Measurements from ENCODE around the gene SEC22C.
A peak's percentile ranks its signal among the peaks of the same experiment; 100 is the strongest.
"Not testable (repeated sequence)": the region's sequence is repeated elsewhere in the genome, so short reads cannot be mapped to it uniquely, and the experiment has no call there.

SEC22C gene

DNA sequence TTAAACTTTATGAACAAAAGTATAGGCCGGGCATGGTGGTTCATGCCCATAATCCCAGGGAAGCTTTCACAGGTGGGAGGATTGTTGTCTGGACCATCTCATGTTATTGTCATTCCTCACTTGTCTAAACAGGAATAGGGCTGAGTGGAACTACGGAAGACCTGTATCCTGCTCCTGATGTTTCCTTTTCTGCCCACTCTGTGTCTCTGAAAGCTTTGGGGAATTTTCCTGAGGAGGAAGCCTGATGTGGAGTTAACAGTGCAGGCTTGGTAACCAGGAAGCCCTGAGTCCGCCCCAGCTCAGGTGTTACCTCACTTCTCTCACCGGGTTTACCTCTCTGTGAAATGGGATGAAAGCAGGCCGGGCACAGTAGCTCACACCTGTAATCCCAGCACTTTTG lies 6.9 kb upstream of the SEC22C start:
- Histone ChIP-seq H3K27ac (peak overlapping the region in 1 of 21 experiments; percentile 53), H3K4me3 (no peak overlapping the region)

- Histone ChIP-seq H3K27ac (peak overlapping the region in 19 of 21 experiments; percentile 45 to 96 (median 87)), H3K4me3 (peak overlapping the region; percentile 63 to 94 (median 76))
Observed at GRCh38 chr3:42582474-42583070, 805 bp upstream of the SEC22C start.

GRCh38 chr3:42581400-42581708 lies 413 bp downstream of the SEC22C start:
- Histone ChIP-seq H3K27ac (peak overlapping the region; percentile 44 to 96 (median 85)), H3K4me3 (peak overlapping the region; percentile 63 to 94 (median 76))

GRCh38 chr3:42579346-42579745 lies 2.4 kb downstream of the SEC22C start:
- H3K27ac ChIP-seq, H3K4me3 ChIP-seq: not testable (repeated sequence)

- Histone ChIP-seq H3K4me3 (no peak overlapping the region), H3K27ac (no peak overlapping the region)
Observed at GRCh38 chr3:42578054-42578453, 3.7 kb downstream of the SEC22C start.

DNA sequence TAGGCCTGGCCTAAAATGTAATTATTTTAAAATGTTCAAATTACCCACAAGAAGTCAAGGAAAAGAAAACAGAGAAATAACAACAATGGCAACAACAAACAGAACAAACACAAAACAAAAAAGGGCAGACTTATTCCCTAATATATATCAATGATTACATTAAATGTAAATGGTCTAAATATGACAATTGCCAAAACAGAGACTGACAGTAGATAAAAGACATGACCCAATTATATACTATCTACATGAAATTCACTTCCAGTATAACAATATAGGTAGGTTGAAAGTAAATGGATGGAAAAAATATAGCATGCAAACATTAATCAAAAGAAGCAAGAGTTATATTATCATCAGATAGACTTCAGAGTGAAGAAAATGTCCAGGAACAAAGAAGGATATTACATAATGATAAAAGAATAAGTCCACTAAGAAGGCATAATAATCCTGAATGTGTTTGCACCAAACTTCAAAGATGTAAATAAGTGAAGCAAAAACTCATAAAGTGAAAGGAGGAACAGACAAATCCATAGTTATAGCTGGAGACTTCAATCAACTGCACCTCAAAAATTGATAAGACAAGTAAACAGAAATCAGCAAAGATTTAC lies 6.5 kb downstream of the SEC22C start:
- Histone ChIP-seq H3K27ac (no peak overlapping the region), H3K4me3 (no peak overlapping the region)

DNA sequence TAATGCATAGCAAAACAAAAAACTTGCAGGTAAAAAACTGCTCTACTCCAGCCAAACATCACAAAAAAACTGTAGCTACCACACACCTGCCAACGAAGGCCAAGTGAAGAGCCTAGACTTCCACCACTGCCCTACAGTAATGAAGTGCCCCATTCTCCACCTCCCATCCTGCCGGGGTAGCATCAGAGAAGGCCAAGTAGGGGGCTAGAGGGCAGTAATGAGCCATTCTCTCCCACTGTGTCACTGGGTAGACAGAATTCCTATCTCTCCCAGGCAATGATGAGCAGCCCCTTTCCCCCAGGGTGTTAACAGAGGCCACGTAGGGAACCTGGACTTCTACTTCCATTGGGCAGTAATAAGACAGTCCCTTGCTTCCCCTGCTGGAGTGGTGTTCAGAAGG lies 9.5 kb downstream of the SEC22C start:
- H3K4me3 ChIP-seq = no peak overlapping the region
- no peak overlapping the region for H3K27ac ChIP-seq

DNA sequence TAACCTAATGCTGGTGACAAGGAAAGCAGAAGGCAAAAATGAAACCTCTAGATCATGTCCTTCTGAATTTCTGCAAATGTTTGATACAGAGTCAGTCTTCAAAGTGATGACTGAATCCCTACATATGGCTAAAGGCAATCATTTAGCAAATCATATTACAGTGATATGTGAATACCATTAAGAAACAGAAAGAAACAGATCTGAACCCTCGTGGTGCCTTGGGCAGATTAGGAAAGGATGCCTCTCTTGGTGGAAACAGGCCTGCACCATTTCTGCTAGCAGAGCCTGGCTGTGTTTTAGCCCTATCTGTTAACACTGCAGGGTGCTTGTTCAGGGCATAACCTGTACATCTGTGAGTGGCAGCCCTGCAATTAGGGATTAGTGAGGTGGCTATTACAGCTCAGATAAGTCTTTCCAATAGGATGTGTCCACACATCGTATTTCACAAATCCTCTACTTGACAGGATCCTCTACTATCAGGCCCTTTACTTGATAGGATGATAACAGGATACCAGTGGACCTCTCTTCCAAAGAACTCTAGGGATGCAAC lies 12.1 kb downstream of the SEC22C start:
- H3K4me3 ChIP-seq = no peak overlapping the region
- no peak overlapping the region for H3K27ac ChIP-seq

DNA sequence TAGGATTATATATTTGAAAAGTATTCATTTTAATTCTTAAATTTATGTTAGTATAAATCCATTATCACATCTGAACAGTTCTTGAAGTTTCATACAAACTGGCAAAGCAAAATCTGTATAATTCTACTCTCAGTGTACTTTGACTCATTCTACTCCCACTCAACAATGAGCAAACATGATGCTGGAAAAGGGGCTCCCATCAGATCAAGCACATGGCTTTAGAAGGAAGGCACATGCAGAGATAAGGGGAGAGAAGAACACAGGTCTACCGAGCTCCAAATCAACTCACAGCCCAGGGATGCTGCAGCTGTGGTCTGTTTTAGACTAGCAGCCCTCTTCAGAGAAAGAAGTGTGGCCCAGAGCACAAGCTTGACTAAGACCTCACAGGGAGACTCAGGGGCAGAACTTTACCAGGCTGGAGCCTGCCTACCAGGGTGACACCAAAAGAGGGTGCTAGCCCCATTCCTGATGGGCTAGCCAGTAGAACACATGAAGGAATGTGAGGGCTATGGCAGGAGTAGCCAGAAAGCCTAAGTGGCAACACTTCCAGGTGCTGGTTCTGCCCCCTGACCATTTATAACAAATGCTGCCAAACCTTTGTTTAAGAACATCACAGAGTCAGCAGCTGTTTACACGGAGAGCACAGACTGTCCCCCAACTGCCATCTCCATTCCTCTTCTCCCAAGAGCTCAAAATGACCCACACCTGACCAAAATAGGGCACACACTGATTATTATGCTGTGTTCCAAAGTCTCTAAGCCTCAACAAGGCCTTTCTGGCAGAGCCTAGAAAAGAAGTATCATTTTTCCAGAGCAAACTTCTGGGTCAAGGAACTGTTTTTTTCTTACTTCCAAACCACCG lies 19.5 kb downstream of the SEC22C start:
- H3K27ac ChIP-seq = no peak overlapping the region
- no peak overlapping the region for H3K4me3 ChIP-seq

GRCh38 chr3:42557854-42558253 lies 23.9 kb downstream of the SEC22C start:
- H3K27ac ChIP-seq = no peak overlapping the region
- H3K4me3 ChIP-seq = no peak overlapping the region

GRCh38 chr3:42556817-42557216 lies 24.9 kb downstream of the SEC22C start:
- H3K27ac ChIP-seq = peak overlapping the region in 2 of 21 experiments; percentile 63 to 82
- not testable (repeated sequence) for H3K4me3 ChIP-seq

GRCh38 chr3:42556089-42556632 lies 25.6 kb downstream of the SEC22C start:
- peak overlapping the region in 6 of 21 experiments; percentile 14 to 82 (median 63) for H3K27ac ChIP-seq
- H3K4me3 ChIP-seq = no peak overlapping the region

- no peak overlapping the region for H3K27ac ChIP-seq
- H3K4me3 ChIP-seq = no peak overlapping the region
Observed at GRCh38 chr3:42552830-42553229, 28.9 kb downstream of the SEC22C start.

- H3K4me3 ChIP-seq = no peak overlapping the region
- no peak overlapping the region for H3K27ac ChIP-seq
Observed at GRCh38 chr3:42550250-42550649, 31.5 kb downstream of the SEC22C start.

DNA sequence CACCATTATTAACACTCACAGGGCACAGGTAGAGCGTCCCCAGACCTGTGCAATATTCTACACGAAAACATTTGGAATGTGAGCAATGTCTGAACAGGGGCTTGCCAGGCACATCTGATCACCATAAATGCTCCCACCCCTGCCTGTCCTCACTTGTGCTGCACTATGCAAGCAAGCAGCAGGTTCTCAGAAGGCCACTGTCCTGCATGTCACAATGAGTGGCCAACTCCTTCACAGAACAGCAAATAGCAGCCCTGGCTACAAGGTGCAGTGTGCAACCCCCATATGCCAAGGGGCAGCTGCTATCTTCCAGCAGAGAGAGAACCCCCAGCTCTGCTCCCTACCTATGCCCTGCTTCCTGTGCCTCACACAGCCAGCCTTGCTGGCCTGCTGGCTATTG lies 32.6 kb downstream of the SEC22C start:
- Histone ChIP-seq H3K4me3 (no peak overlapping the region), H3K27ac (peak overlapping the region in 1 of 21 experiments; percentile 25)

GRCh38 chr3:42547401-42547945 lies 34.3 kb downstream of the SEC22C start:
- Histone ChIP-seq H3K4me3 (no peak overlapping the region), H3K27ac (peak overlapping the region in 1 of 21 experiments; percentile 13)

- H3K27ac ChIP-seq = peak overlapping the region in 1 of 21 experiments; percentile 17
Observed at GRCh38 chr3:42546691-42547213, 35.0 kb downstream of the SEC22C start.

GRCh38 chr3:42545284-42545900 lies 36.4 kb downstream of the SEC22C start:
- H3K4me3 ChIP-seq = no peak overlapping the region
- H3K27ac ChIP-seq = no peak overlapping the region

More at GRCh38 chr3:42546691-42547213, 35.0 kb downstream of the SEC22C start:
- no peak overlapping the region for H3K4me3 ChIP-seq

Data from skin epidermis (tissue), 12 donors.